ENCODE results near the gene SCN9A.

SCN9A gene

GRCh38 chr2:166167449-166167848, 208.3 kb downstream of the SCN9A start:
- DNase-seq, result no peak

GRCh38 chr2:166163775-166164174, 212.0 kb downstream of the SCN9A start:
- no peak for DNase-seq

GRCh38 chr2:166158546-166158945, 217.2 kb downstream of the SCN9A start:
- DNase-seq, result no peak

GRCh38 chr2:166157578-166157977, 218.2 kb downstream of the SCN9A start:
- DNase-seq, result no peak

GRCh38 chr2:166156985-166157490, 218.7 kb downstream of the SCN9A start:
- DNase-seq, result no peak

- DNase-seq, result no peak
Measured at GRCh38 chr2:166155589-166155988, 220.2 kb downstream of the SCN9A start.

GRCh38 chr2:166154685-166155338, 220.9 kb downstream of the SCN9A start:
- DNase-seq, result no peak

- no peak for DNase-seq
Measured at GRCh38 chr2:166152064-166152463, 223.7 kb downstream of the SCN9A start.

GRCh38 chr2:166148500-166149400, 227.0 kb downstream of the SCN9A start:
- no peak for DNase-seq

- DNase-seq, result no peak
Measured at GRCh38 chr2:166147883-166148282, 227.9 kb downstream of the SCN9A start.

All from CD4-positive, alpha-beta T cell treated with Interleukin-4 for 4 hours (primary cell).